Measurements from ENCODE around the gene GYG2.

- TF ChIP-seq CTCF (IDR thresholded peaks at IDR 0.05; ENCODE audit: control extremely low read depth in 1 of 3, insufficient read depth in 1 of 3, low read depth in 1 of 3, low read length in 3 of 3): no peak
- no peak for TF ChIP-seq TCF12 (IDR thresholded peaks at IDR 0.05; ENCODE audit: low read depth, low read length)
- TF ChIP-seq SIN3A (conservative IDR thresholded peaks at IDR 0.05 in 1 of 2, IDR thresholded peaks at IDR 0.05 in 1 of 2; ENCODE audit: low read depth in 1 of 2, low read length in 2 of 2): no peak
- TF ChIP-seq POLR2A (IDR thresholded peaks at IDR 0.05; ENCODE audit: control extremely low read depth in 1 of 2, low read depth in 2 of 2, low read length in 2 of 2): no peak
- no peak for TF ChIP-seq ZNF274 (IDR thresholded peaks at IDR 0.05; ENCODE audit: borderline replicate concordance, extremely low read depth, low read length)
- no peak for TF ChIP-seq MAFK (IDR thresholded peaks at IDR 0.05; ENCODE audit: low read depth, low read length)
- no peak for TF ChIP-seq BRCA1 (IDR thresholded peaks at IDR 0.05; ENCODE audit: low read depth, low read length)
- no peak for TF ChIP-seq HDAC2 (IDR thresholded peaks at IDR 0.05; ENCODE audit: borderline replicate concordance in 1 of 2, low read depth in 2 of 2, low read length in 2 of 2)
Observed at GRCh38 chrX:2892816-2893215, 64.1 kb downstream of the GYG2 start.
